Trophoblast cell (in vitro differentiated cells and primary cell): ENCODE measurements around the gene TSEN54.

Source experiments
- DNase-seq, 2 donors: peaks; one replicate each; pipeline ENCODE4 v3.0.0-alpha.2; 2016
- H2AFZ ChIP-seq: 2 replicates; pipeline ENCODE4 v1.6.1; 2013; ENCODE audit warnings: low read length, moderate library complexity, mild to moderate bottlenecking; ENCODE audit not compliant: insufficient read depth, poor library complexity
- H2AK5ac ChIP-seq: 2 replicates; pipeline ENCODE4 v1.6.1; 2013; ENCODE audit warnings: mild to moderate bottlenecking, low read length
- H2BK120ac ChIP-seq: 2 replicates; pipeline ENCODE4 v1.6.1; 2013; ENCODE audit warnings: low read length, mild to moderate bottlenecking, moderate library complexity; ENCODE audit not compliant: insufficient read depth, poor library complexity
- H2BK12ac ChIP-seq: 2 replicates; pipeline ENCODE4 v1.6.1; 2013; ENCODE audit warnings: mild to moderate bottlenecking, low read length, moderate library complexity
- H2BK5ac ChIP-seq: 2 replicates; pipeline ENCODE4 v1.6.1; 2013; ENCODE audit warnings: low read length, low read depth, moderate library complexity, mild to moderate bottlenecking; ENCODE audit not compliant: poor library complexity
- H3K14ac ChIP-seq: 2 replicates; pipeline ENCODE4 v1.6.1; 2013; ENCODE audit warnings: mild to moderate bottlenecking, low read length
- H3K18ac ChIP-seq: 2 replicates; pipeline ENCODE4 v1.6.1; 2013; ENCODE audit warnings: mild to moderate bottlenecking, low read length
- H3K23ac ChIP-seq: 2 replicates; pipeline ENCODE4 v1.6.1; 2013; ENCODE audit warnings: low read length
- H3K27ac ChIP-seq: 2 replicates; pipeline ENCODE4 v1.5.1; 2013; ENCODE audit warnings: low read depth, mild to moderate bottlenecking, inconsistent platforms, low read length, moderate library complexity
- H3K27me3 ChIP-seq: 2 replicates; pipeline ENCODE4 v1.6.1; 2013; ENCODE audit warnings: inconsistent platforms, mild to moderate bottlenecking, low read length, moderate library complexity; ENCODE audit not compliant: insufficient read depth
- H3K36me3 ChIP-seq, 2 experiments: 1 replicate in 1 of 2; 2 replicates in 1 of 2; pipeline ENCODE4 v1.6.1; 2013; ENCODE audit warnings: low read length in 2 of 2, mild to moderate bottlenecking in 2 of 2, moderate library complexity in 1 of 2; ENCODE audit not compliant: insufficient read depth in 2 of 2, control insufficient read depth in 1 of 2
- H3K4ac ChIP-seq: 2 replicates; pipeline ENCODE4 v1.6.1; 2013; ENCODE audit warnings: low read depth, mild to moderate bottlenecking, low read length, moderate library complexity
- H3K4me1 ChIP-seq, 2 experiments: 1 replicate in 1 of 2; 2 replicates in 1 of 2; pipeline ENCODE4 v1.6.1; 2013; ENCODE audit warnings: low read length in 2 of 2, mild to moderate bottlenecking in 2 of 2, moderate library complexity in 1 of 2; ENCODE audit not compliant: insufficient read depth in 2 of 2, control insufficient read depth in 1 of 2
- H3K4me2 ChIP-seq: 2 replicates; pipeline ENCODE4 v1.6.1; 2013; ENCODE audit warnings: inconsistent platforms, mild to moderate bottlenecking, low read length, moderate library complexity
- H3K4me3 ChIP-seq: 2 replicates; pipeline ENCODE4 v1.5.1; 2013; ENCODE audit warnings: mild to moderate bottlenecking, low read depth, low read length, inconsistent platforms
- H3K79me1 ChIP-seq: one replicate; pipeline ENCODE4 v1.6.1; 2013; ENCODE audit warnings: low read length
- H3K79me2 ChIP-seq: 2 replicates; pipeline ENCODE4 v1.6.1; 2013; ENCODE audit warnings: low read length, mild to moderate bottlenecking; ENCODE audit not compliant: control insufficient read depth, insufficient read depth, poor library complexity
- H3K9ac ChIP-seq: 2 replicates; pipeline ENCODE4 v1.6.1; 2013; ENCODE audit warnings: mild to moderate bottlenecking, low read length
- H3K9me3 ChIP-seq: 2 replicates; pipeline ENCODE4 v1.6.1; 2013; ENCODE audit warnings: low read depth, mild to moderate bottlenecking, control low read depth, inconsistent platforms, low read length; ENCODE audit not compliant: insufficient read depth
- H4K12ac ChIP-seq: 2 replicates; pipeline ENCODE4 v1.6.1; 2013; ENCODE audit warnings: low read depth, mild to moderate bottlenecking, low read length, moderate library complexity
- H4K8ac ChIP-seq: 2 replicates; pipeline ENCODE4 v1.6.1; 2013; ENCODE audit warnings: low read depth, mild to moderate bottlenecking, low read length, moderate library complexity
- H4K91ac ChIP-seq: one replicate; pipeline ENCODE4 v1.6.1; 2013; ENCODE audit warnings: low read depth, mild to moderate bottlenecking, low read length, moderate library complexity
- WGBS: extraction: QIAGEN DNeasy Blood & Tissue Kit; methylation state at CpG from one replicate; pipeline ENCODE4 v1.1.7; 2013; ENCODE audit warnings: missing lambda C conversion rate; ENCODE audit not compliant: insufficient read length, insufficient coverage; ENCODE audit errors: extremely low coverage; 5-methylcytosine and 5-hydroxymethylcytosine counted together

TSEN54 gene

GRCh38 chr17:75478508-75478907, 37.8 kb upstream of the TSEN54 start:
- no peak overlapping the region for H2BK120ac ChIP-seq
- H4K91ac ChIP-seq: no peak overlapping the region
- H3K9ac ChIP-seq: no peak overlapping the region
- H3K36me3 ChIP-seq: peaks cover 11 to 15% of the 10 kb centered on the region in 2 experiments
- H3K27me3 ChIP-seq: no peaks in the 10 kb centered on the region
- peaks cover 5 to 11% of the 10 kb centered on the region in 2 experiments for H3K4me1 ChIP-seq
- no peak overlapping the region for H3K4ac ChIP-seq
- no peak overlapping the region for H2AK5ac ChIP-seq
- H2BK12ac ChIP-seq: no peak overlapping the region
- no peak overlapping the region for H3K14ac ChIP-seq
- H3K9me3 ChIP-seq: no peaks in the 10 kb centered on the region
- H3K18ac ChIP-seq: no peak overlapping the region
- H4K12ac ChIP-seq: no peak overlapping the region
- H2BK5ac ChIP-seq: no peak overlapping the region
- H3K23ac ChIP-seq: no peak overlapping the region
- no peak overlapping the region for H4K8ac ChIP-seq
- WGBS: no CpG with 5 or more reads among the region's 7 CpGs
- H3K79me1 ChIP-seq: no peaks in the 10 kb centered on the region
- H3K27ac ChIP-seq: no peak overlapping the region
- no peaks in the 10 kb centered on the region for H3K79me2 ChIP-seq
- no peak overlapping the region for H3K4me2 ChIP-seq
- H3K4me3 ChIP-seq: no peak overlapping the region
- no peak for DNase-seq
- H2AFZ ChIP-seq: no peak overlapping the region

- H4K91ac ChIP-seq: no peak overlapping the region
- no peak overlapping the region for H2BK5ac ChIP-seq
- no peaks in the 10 kb centered on the region for H3K79me2 ChIP-seq
- H3K23ac ChIP-seq: no peak overlapping the region
- no peak overlapping the region for H3K14ac ChIP-seq
- H4K8ac ChIP-seq: no peak overlapping the region
- H3K4me2 ChIP-seq: no peak overlapping the region
- no peak for DNase-seq
- H3K9me3 ChIP-seq: peaks cover 1% of the 10 kb centered on the region
- H3K4me1 ChIP-seq: peaks cover 5 to 11% of the 10 kb centered on the region in 2 experiments
- H2BK12ac ChIP-seq: no peak overlapping the region
- H2AFZ ChIP-seq: no peak overlapping the region
- no peak overlapping the region for H3K4ac ChIP-seq
- no peaks in the 10 kb centered on the region for H3K79me1 ChIP-seq
- H2BK120ac ChIP-seq: no peak overlapping the region
- H2AK5ac ChIP-seq: no peak overlapping the region
- H3K18ac ChIP-seq: no peak overlapping the region
- WGBS: no CpG with 5 or more reads among the region's 6 CpGs
- peaks cover 3 to 12% of the 10 kb centered on the region in 2 experiments for H3K36me3 ChIP-seq
- no peak overlapping the region for H3K9ac ChIP-seq
- no peak overlapping the region for H4K12ac ChIP-seq
- no peak overlapping the region for H3K4me3 ChIP-seq
- no peaks in the 10 kb centered on the region for H3K27me3 ChIP-seq
- H3K27ac ChIP-seq: no peak overlapping the region
Observed at GRCh38 chr17:75480281-75480680, 36.0 kb upstream of the TSEN54 start.

GRCh38 chr17:75481194-75482068, 34.9 kb upstream of the TSEN54 start:
- Histone ChIP-seq H3K4ac (no peak overlapping the region), H2BK120ac (no peak overlapping the region), H3K4me2 (no peak overlapping the region), H3K9me3 (peaks cover 1% of the 10 kb centered on the region), H4K91ac (no peak overlapping the region), H4K8ac (no peak overlapping the region), H3K79me1 (no peaks in the 10 kb centered on the region), H2BK12ac (no peak overlapping the region), H3K18ac (peak overlapping the region; percentile 21), H2AK5ac (no peak overlapping the region), H3K36me3 (peaks cover 4 to 16% of the 10 kb centered on the region in 2 experiments), H3K23ac (no peak overlapping the region), H4K12ac (no peak overlapping the region), H2BK5ac (no peak overlapping the region), H3K9ac (no peak overlapping the region), H3K4me3 (no peak overlapping the region), H3K14ac (no peak overlapping the region), H3K27ac (no peak overlapping the region), H2AFZ (no peak overlapping the region), H3K79me2 (no peaks in the 10 kb centered on the region), H3K27me3 (no peaks in the 10 kb centered on the region), H3K4me1 (peaks cover 5 to 11% of the 10 kb centered on the region in 2 experiments)
- WGBS: no CpG with 5 or more reads among the region's 13 CpGs
- DNase-seq: no peak

- Histone ChIP-seq H3K4ac (no peak overlapping the region), H2AFZ (no peak overlapping the region), H3K4me2 (no peak overlapping the region), H3K27ac (no peak overlapping the region), H2AK5ac (no peak overlapping the region), H3K27me3 (no peaks in the 10 kb centered on the region), H4K12ac (no peak overlapping the region), H3K9me3 (peaks cover 1% of the 10 kb centered on the region), H3K23ac (no peak overlapping the region), H3K14ac (no peak overlapping the region), H2BK120ac (no peak overlapping the region), H3K79me1 (no peaks in the 10 kb centered on the region), H2BK12ac (no peak overlapping the region), H4K91ac (no peak overlapping the region), H4K8ac (no peak overlapping the region), H3K18ac (no peak overlapping the region), H3K9ac (no peak overlapping the region), H3K36me3 (peaks cover 4 to 15% of the 10 kb centered on the region in 2 experiments), H2BK5ac (no peak overlapping the region), H3K4me1 (peaks cover 5 to 11% of the 10 kb centered on the region in 2 experiments), H3K4me3 (no peak overlapping the region), H3K79me2 (no peaks in the 10 kb centered on the region)
- WGBS: no CpG with 5 or more reads among the region's 16 CpGs
- DNase-seq: no peak
Observed at GRCh38 chr17:75482098-75482942, 34.0 kb upstream of the TSEN54 start.
